GM18519 (cell line): ENCODE data around the gene DELE1.

Experiments
- ATAC-seq: cut with Tn5 transposase; IDR thresholded peaks from one replicate; pipeline ENCODE4 v1.9.1; 2021; ENCODE audit warnings: mild to moderate bottlenecking, moderate library complexity; ENCODE audit not compliant: unreplicated experiment, low FRiP score

Gene DELE1, protein sequence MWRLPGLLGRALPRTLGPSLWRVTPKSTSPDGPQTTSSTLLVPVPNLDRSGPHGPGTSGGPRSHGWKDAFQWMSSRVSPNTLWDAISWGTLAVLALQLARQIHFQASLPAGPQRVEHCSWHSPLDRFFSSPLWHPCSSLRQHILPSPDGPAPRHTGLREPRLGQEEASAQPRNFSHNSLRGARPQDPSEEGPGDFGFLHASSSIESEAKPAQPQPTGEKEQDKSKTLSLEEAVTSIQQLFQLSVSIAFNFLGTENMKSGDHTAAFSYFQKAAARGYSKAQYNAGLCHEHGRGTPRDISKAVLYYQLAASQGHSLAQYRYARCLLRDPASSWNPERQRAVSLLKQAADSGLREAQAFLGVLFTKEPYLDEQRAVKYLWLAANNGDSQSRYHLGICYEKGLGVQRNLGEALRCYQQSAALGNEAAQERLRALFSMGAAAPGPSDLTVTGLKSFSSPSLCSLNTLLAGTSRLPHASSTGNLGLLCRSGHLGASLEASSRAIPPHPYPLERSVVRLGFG

DNA sequence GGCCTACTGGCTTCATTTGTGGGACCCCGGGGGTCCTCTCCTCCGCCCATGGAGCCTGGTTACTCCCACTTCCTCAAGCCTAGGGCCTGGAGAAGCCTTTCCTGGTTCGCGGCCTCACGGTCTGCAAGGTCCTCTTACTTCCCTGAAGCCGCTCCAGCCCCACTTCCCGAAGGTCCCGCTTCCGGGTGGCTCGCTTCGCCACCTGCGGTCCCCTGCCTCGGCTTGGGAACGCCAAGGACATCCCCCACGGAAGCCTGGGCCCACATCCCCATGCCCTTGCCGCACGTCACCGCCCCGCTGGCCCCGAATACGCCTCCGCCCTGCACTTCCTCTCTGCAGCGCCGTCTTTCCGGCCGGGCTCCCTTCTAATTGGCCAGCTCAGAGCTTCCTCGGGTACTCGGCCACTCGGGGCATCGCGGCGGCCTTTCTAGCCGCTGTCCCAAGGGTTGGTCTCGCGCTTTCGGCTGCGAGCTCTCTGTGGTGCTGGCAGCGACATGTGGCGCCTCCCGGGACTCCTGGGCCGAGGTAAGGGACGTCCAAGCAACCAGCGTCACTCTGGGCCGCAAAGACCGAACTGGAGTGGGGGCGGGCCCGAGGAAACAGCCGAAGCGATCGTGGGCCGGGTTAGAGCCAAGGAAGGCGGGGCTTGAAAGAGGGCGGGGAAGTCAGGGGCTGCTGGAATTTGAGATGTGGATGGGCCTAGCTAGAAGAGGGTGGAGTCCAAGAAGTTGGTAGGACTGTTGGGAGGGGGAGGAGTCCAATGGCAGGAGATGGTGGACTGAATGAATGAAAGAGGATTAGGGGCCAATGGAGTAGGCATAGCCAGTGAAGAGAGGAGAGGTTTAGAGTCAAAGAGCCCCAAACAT is at the start of gene DELE1:
Gene DELE1, plus strand, starts transcription at position 424 of the 866 bp plus-strand sequence. Its CDS starts 71 bp downstream, at position 495.
- peak; percentile 95 for ATAC-seq

DNA sequence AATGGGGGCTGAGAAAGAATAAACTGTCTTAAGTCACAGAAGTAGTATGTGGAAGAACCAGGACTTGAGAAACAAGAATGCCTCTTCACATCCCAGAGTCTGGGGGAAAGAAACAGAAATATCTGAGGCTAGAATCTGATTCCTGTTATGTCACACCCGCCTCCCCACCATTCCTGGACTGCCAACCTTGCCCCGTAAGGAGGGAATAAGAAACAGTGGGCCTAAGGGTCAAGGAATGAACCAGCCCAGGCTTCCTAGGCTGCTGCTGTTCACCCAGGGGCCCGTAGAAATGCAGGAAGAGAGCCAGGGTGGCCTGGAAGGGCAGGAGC is 49.8 kb upstream of the DELE1 start:
- ATAC-seq = no peak

DNA sequence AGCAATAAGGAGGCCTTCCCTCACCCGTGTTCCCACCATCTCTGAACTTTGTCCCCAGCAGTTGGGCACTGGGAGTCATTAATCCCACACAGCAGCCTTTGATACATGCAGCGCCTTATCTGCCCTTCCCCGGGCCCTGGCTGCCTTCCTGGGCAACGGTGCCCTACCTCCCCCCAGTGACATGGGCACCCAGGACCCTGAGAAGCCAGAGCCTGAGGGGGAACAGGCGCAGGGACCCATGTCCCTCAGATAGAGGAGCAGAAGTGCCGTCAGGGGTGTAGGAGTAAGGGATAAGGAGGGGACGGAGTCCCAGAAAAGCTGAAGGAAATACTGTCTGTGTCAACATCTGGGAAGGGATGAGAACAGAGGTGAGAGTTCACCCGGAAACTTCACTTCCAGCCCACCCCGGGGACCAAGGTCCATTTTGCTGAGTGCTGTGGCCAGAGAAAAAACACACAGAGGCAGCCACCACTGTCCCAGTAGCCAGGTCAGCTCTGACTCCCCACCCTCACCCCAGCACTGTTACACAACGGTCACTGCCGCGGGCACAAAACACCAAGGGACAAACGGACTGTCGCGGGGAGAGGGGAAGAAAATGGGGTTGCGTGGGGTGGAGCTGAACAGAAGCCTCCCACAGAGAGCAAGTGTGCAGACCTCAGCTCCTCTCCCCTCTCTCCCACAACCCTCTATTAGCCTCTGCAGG is 49.3 kb upstream of the DELE1 start:
- ATAC-seq = no peak

DNA sequence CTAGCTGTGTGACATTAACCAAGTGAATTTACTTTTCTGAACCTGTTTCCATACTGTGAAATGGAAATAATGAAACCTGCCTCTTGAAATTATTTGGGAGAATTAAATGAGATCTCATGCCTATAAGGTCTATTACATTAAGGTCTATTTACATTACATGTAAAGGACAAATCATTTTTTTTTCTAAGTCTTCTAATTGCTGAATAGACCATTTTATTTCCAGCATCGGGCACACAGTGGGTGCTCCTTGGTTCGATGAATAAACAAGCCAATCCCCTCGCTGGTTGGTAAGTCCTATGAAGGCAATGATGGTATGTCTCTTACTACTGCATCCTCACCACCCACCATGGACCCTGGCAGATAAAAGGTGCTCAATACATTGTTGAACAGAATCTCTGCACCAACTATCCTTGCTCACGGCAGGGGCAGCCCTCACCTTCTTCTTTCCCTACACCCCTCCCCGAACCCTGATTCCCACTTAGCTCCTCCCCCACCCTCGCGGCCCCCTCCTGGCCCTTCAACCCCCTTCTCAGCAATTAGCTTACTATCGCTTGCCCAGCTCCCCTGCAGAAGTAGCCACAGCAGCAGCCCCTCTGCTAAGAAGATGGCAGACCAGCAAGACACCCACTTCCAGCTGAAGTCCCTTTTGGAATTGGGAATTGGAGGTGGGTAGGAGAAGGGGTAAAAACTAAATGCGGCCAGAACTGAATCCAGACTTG is 48.5 kb upstream of the DELE1 start:
- ATAC-seq = no peak

DNA sequence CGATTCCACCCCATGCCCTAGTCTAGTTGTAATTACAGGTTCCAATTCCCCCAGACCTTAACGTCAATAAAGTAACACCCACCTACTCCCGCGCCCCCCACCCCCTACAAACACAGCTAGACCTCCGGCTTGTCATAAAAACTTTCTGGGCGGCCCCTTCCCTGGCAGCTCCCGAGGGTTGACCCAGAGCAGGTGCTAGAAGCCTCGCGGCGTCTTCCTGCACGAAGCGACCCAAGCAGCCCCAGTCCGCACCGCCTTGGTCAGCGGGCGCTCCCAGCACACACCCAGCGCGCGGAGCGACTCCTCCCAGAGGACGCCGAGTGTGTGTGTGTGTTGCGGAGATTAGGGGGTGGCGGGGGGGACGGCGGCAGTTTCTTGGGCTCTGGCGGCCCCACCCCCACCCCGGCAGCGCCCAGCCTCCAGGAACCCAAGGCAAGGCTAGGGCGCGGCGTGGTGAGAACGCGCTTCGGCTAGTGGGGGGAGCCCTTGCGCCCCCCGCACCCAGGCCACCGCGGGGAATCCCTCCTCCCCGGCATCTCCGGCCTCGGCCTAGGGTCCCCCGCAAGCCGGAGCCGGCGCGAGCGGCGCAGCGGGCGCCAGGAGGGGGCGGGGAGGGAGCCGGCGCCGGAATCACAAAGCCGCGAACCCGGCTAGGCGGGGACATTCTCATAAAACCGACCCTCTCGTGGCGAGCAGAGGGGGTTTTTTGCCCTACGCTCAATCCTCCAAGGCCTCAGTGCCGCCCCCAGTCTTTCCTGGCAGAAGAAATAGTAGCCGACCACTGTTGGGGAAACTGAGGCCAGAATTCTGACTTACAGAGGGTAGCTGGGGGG is 47.7 kb upstream of the DELE1 start:
- no peak for ATAC-seq

DNA sequence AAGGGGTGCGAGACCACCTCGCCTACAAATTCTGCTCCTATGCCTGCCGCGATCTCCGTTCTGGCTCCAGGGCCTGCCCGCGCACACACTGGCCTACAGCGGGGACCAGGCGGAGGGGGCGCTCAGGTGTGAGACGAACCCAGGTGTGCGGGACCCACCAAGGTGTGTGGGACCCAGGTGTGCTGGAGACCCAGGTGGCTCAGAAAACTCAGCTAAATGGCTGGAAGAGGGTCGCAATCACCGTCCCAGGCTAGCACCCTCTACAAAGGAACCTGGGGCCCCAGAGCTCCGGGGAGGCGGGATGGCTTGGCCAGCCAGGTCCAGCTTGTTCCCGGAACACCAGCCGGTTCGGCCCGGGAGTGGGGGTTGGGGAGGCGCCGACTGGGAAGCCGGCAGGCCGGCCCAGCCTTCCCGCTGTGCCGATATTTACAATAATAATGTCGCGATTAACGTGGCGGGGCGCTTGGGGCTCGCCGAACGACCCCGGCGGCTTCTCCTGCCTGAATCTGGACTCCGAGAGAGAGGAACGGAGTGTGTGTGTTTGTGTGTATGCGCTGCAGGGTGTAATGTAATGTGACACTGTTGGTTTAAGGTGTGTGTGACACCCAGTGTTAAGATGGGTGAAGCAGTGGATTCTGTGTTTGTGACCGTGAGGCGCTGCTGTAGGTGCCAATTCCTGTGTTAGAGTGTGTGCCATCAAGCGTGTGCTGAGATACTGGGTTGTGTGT is 46.9 kb upstream of the DELE1 start:
- ATAC-seq = no peak

DNA sequence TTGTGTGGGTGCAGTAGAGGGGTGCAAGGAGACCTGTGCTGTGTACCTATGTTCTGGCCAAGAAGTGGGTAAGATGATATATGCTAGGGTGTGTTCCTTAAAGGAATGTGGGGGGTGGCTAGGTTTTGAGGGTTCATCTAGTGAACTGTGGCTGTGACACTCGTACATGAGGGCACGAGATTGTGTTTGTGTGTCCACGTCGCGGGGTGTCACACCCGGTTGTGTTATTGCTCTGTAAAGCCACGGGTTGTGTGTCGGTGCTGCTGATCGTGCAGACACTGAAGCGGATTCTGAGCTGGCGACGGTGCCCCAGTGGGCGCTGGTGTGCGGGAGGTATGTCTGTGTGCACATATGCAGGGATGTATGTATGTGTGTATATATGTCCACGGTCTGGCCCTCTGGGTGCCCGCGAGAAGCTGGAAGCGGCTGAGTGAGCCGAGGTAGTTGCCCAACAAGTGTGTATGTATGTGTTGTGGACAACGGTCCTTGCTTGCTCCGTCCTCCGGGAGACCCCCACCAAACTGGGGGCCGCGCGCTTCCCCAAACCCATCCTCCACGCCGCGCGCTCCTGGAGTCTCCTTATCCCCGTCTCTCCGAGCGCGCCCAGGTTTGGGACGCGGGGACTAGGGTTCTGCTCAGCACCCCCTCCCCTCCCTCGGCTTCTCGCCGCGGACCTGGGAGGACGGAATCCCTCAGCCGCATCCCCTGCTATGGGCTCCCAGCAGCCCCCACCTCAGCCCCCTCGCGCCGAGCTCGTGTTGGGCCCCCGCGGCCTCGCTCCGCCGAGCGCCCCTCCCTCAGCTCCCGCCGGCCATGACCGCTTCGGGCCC is 46.1 kb upstream of the DELE1 start:
- ATAC-seq = no peak

DNA sequence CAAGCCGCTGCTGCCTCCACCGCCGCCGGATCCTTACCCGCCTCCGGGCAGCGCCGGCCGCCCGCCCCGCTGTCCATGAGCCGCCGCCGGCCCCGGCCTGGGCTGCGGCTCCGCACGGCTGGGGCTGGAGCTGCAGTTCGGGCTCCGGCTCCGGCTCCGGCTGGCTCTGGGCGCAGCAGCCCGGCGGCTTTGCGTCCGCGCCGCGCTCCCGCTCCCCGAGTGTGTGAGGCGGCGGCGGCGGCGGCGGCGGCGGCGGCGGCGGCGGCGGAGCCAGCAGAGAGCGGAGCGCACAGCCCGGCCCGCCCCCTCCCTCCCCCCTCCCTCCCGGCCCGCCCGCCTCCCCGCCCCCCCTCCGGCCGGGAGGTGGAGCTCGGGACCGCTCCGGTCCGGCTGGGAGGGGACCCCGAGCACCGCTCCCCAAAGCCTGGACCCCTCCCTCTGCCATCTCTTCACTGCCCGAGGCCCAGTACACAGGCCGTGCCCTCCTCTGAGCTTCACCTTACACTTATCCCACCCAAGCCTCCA is 45.4 kb upstream of the DELE1 start, which contains the start of gene PCDH1:
Gene PCDH1, minus strand, starts transcription at position 225 of the 525 bp plus-strand sequence. Its CDS starts 148 bp downstream, at position 77.
- ATAC-seq = no peak

DNA sequence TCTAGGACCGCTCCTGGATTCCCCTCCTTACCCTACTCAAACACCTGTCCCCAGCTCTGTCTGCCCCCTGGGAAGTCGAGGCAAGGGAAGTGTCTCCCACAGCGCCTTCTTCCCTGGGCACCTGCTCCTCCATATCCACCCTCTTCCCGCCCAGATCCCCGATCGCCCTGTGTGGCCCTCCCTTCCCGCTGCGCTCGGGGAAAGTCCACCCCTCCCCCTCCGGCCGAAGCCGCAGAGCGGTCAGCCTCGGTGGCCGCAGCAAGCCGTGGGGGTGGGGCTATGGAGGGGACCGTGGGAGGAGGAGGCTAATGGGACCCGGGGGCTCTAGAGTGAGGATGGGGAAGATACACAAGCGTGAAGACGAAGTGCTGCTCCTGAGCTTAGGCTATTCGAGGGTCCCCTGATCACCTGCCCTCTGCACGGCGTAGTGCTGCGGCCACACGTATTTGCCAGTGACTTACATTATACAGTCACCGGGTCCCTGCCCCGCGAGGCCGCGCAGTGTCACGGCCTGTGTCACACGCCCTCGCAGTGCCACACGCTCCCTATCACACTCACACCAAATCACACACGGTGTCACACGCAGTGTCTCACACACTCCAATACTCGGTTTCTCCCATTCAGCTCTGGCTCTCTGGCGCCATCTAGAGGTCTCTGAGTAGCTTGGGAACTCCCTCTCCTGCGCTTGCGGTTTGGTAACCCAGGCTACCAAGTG is 44.8 kb upstream of the DELE1 start:
- ATAC-seq = peak; percentile 89

DNA sequence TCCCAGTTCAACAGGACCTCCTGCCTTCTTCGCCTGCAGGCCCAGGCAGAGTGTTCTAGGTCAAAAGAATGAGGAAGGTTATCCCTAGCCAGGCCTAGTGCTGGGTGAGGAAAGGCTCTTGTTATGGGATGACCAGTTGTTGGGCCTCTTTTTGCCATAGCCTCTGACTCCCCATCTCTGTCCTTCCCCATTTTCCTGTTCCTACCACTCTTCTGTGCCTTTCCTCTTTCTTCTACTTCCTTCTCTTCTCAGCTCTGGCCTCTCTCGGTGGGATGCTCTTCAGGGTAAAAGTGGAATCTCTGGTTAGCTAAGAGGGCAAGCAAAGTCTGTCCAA is 44.3 kb upstream of the DELE1 start:
- ATAC-seq = no peak

DNA sequence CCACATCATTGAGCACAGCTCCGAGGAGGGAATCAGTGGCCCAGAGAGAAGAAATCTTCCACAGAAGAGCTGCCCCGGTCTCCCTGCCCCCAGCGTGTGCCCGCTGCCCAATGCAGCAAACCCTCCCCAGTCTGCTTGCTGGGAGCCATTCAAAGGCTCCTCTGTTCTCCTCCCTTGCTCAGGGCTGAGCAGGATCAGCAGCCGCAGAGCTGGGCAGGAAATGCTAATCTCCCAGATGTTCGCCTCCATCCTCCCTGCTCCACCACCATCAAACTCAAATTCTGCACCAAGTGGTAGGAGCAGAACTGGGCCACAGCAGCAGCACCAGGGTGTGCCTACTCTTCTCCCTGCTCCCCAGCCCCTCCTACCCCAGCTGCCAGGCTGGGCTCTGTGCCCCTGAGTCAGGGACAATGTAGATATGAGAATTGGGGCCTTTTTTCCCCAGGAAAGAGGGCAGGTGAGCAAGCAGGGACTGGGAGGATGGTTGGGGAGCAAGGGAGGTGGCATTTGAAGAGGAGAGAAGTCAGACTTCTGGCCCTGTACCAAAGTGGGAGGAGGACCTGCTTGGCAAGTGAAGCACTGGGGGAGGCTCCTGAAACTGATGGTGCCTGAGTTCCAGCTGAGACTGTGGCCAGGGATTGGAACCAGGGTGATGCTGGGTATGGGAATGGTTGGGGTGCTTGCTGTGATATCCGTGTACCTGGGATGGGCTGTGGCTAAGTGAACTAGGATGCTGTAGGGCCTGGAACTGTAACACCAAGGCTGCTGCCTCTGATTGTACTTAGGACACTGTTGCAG is 43.5 kb upstream of the DELE1 start:
- no peak for ATAC-seq

DNA sequence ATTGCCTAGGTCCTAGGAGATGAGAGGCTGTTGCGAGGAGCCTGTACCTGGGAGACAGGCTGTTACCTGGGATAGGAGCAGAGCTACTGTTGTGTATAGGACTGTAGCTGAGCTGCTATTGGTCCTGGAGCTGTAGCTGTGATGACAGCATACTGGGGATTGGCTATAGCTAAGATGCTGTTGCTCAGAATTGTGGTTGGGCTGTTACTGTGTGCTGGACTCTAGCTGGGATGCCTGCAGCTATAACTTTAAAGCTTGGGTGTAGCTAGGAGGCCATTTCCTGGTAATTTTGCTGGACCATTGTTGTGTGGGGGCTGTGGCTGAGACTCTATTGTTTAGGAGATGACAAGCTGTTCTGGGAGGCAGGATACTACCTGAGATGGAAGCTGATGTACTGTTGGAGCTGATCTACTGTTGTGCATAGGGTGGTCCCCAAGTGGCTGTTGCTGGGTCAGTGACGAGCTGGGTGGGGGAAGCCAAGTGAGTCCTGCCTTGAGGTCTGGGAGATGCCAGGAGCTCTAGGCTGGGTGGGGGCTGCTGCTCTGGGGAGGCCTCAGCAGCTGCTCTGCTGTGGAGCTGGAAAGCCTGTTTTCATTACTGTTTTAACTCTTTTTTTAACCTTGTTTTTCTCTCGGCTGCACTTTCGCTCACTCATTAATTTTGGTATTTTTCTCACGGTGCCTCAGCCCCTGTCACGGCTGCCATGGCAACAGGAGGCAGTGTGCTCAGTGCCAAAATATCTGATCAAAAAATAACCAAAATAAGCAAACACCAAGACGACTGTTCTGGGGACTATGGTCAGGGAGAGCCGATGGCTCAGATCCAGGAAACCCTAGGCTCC is 42.5 kb upstream of the DELE1 start:
- ATAC-seq = no peak

DNA sequence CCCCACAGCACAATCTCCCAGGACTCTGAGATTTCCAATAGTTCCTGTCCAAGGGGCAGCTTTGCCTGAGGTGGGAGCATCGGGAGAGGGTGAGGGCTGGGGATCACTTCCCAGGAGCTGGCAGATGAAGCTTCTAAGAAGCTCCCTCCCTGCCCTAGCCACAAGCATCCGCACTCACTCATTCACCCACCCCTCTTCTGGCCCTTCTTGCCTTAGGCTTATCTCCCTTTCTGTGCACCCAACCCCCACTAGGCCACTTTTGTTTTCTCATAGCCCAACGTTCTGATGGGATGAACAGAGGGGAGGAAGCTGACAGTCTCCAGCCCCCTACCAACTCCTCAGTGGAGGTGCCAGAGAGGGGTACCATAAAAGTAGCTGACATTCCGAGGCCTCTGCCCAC is 41.8 kb upstream of the DELE1 start:
- no peak for ATAC-seq

DNA sequence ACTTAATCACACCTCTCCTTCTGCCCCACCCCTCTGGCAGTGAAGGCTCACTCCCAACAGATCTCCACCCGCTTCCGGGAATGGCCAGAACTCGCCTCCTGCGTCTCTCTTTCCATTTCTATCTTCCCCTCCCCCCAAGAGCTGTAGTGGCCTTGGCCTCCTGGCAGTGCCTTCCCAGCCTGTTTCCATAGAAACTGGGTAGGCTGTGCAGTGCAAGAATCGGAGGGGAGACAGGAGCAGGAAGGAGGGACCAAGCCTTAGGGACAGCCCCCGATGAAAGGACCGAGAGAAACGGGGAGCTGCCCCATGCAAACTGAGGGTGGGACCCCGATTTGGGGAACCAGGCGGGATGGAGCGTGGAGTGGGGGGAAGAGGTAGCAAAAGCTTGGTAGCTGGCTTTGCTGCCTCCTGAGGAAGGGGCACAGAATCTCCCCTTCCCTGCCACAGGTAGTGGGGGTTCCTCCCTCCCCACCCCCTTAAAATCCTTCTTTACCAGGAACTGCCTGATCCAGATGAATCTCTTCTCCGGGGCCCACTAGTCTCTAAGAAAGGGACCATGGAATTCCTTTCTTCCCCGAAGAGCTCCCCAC is 41.0 kb upstream of the DELE1 start:
- no peak for ATAC-seq
